ENCODE data around the gene HTR3C.

The HTR3C gene

GRCh38 chr3:184082034-184082433 is 29.2 kb downstream of the HTR3C start:
- TF ChIP-seq CTCF (IDR thresholded peaks at IDR 0.05; ENCODE audit: low read depth, low read length, missing control alignments): no peak
- no peak overlapping the region for H3K4me3 ChIP-seq (ENCODE audit: low read depth, low read length)
- in situ Hi-C loops (cut with HindIII; ENCODE audit: low sequenced_read_pairs): no loop called here
- no peak for DNase-seq (ENCODE audit: low read depth)

- H3K4me3 ChIP-seq (ENCODE audit: low read depth, low read length): no peak overlapping the region
- DNase-seq (ENCODE audit: low read depth): no peak
- TF ChIP-seq CTCF (IDR thresholded peaks at IDR 0.05; ENCODE audit: low read depth, low read length, missing control alignments): no peak
- in situ Hi-C loops (cut with HindIII; ENCODE audit: low sequenced_read_pairs): no loop called here
These were observed 29.6 kb downstream of the HTR3C start for GRCh38 chr3:184082465-184082864.

DNA sequence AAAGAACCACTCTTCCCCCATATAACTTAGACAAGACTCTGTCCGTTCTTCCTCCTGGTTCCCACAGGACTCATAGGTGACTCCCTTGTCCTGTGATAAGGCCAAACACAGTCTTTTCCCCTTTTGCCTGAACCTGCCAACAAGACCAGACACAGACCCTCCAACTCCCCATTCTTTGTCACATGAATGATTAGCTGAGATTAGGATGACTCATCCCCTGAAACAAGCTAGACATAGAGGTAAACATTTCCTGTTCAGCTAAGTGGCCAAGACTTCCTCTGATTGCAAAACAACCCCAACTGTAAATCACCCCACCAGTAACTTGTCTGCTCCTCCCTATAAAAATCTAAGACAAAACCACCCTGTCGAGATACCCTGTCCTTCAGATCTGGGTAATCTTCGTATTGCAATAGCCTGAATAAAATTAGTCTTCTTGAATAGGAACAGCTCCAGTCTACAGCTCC is 32.6 kb downstream of the HTR3C start:
- DNase-seq (ENCODE audit: low read depth): no peak
- H3K4me3 ChIP-seq (ENCODE audit: low read depth, low read length): no peak overlapping the region
- no peak for TF ChIP-seq CTCF (IDR thresholded peaks at IDR 0.05; ENCODE audit: low read depth, low read length, missing control alignments)
- in situ Hi-C loops (cut with HindIII; ENCODE audit: low sequenced_read_pairs): no loop called here

DNA sequence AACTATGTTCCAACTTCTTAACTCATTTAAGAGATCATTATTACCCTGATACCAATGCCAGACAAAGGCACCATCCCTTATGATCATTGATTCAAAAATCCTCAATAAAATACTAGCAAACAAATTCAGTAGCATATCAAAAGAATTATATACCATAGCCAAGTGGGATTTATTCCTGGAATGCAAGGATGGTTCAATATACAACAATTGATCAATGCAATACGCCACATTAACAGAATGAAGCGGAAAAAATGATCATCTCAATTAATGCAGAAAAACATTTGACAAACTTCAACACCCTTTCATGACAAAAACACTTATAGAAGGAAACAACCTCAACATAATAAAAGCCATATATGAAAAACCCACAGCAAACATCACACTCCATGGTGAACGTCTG is 39.4 kb downstream of the HTR3C start:
- DNase-seq (ENCODE audit: low read depth): no peak
- no peak overlapping the region for H3K4me3 ChIP-seq (ENCODE audit: low read depth, low read length)
- no peak for TF ChIP-seq CTCF (IDR thresholded peaks at IDR 0.05; ENCODE audit: low read depth, low read length, missing control alignments)
- in situ Hi-C loops (cut with HindIII; ENCODE audit: low sequenced_read_pairs): no loop called here

GRCh38 chr3:184096811-184097383 is 44.0 kb downstream of the HTR3C start, which contains the start of gene HTR3E:
Gene HTR3E, plus strand, starts transcription at chr3:184097064. Its CDS starts 466 bp downstream, at chr3:184097530.
- no peak for DNase-seq (ENCODE audit: low read depth)
- H3K4me3 ChIP-seq (ENCODE audit: low read depth, low read length): no peak within 1 kb of the TSS
- in situ Hi-C loops (cut with HindIII; ENCODE audit: low sequenced_read_pairs): no loop called here
- TF ChIP-seq CTCF (IDR thresholded peaks at IDR 0.05; ENCODE audit: low read depth, low read length, missing control alignments): no peak

GRCh38 chr3:184097556-184097955 is 44.7 kb downstream of the HTR3C start:
- no peak overlapping the region for H3K4me3 ChIP-seq (ENCODE audit: low read depth, low read length)
- no peak for DNase-seq (ENCODE audit: low read depth)
- no peak for TF ChIP-seq CTCF (IDR thresholded peaks at IDR 0.05; ENCODE audit: low read depth, low read length, missing control alignments)
- in situ Hi-C loops (cut with HindIII; ENCODE audit: low sequenced_read_pairs): no loop called here
